NOMO-1 (cell line): ENCODE data around the gene LST1.
"Not testable (repeated sequence)": the region's sequence is repeated elsewhere in the genome, so short reads cannot be mapped to it uniquely, and the experiment has no call there.

Experiments used
- DNase-seq, 2 experiments: peaks; one replicate each; lab custom pipeline; 2025; ENCODE audit not compliant: unreplicated experiment in 2 of 2; lab: John Stamatoyannopoulos, UW

Gene LST1

DNA sequence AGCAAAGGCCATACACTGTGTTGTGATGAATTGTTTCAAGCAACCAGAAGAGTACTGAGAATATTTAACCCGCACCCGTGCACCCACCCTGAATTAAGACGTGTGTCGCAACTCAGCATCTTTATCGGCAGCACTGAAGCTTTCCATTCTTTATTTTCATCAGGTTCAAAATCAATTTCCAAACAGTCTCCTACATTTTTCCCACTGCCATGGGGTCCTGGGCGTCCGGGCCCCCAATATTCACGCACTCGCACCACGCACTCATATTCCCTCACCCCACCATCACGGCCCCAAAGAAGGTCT, 5.7 kb upstream of the LST1 start:
- no peak for DNase-seq

DNA sequence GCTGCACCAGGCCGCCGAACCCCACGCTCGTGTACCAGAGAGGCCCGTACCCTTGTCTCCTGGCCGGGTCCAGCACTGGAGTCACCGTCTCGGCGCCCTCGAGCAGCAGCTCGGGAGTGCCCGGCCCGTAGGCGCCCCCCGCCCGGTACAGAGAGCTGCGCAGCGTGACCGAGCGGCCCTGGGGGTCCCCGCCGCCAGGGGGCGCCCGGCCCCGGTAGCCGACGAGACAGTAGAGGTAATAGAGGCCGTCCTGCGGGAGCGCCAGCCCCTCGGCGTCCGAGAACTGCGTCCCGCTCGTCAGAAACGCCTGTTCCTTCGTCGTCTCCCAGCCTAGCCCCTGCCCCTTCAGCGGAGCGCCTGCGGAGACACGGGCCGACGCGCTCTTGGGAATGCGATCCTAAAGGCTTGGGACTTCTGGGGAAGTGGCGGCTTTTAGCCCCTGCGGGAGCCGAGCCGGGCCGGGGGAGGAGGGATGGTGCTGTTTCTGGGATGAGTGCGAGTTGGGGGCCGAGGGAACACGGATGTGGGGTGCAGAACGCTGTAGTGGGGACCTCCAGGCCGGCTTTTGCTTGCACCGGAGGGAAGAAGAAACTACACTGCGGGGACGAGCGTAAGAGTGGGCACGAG, 5.2 kb upstream of the LST1 start:
- DNase-seq = peak; percentile 76 to 92

DNA sequence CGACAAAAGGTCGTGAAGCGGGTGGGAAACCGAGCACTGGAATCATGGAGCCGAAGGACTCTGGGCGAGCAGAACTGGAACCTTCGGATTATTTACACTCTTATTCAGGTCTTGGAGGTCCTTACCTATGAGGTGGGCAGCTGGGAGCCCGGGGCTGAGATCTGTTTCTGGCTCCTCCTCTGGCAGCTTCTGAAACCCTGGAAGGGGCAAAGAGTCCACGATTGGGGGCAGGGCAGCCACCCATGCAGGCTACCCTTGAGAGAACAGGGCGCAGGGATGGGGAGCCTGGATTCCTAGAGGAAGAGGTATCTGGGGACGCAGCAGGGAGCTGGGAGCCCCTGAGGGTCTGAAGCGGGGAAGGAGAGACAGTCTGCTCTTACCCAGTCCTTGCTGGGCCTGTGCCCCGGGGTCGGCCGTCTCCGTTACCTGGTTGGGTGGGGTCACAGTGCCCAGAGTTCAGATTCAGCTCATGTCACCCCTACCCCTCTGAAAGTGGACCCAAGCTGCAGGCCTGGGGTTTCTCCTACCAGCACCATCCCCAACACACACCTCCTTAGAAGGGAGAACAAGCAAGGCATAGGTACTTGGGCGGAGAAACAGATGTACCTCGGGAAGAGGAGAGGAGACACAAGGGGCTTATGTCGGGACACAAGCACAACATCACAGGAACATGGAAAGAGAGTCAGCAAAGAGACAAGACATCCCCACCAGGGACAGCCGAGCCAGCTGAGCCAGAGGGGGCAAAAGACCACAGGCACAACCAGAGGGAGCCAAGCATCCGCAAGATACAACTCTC, 4.4 kb upstream of the LST1 start:
- DNase-seq = no peak

DNA sequence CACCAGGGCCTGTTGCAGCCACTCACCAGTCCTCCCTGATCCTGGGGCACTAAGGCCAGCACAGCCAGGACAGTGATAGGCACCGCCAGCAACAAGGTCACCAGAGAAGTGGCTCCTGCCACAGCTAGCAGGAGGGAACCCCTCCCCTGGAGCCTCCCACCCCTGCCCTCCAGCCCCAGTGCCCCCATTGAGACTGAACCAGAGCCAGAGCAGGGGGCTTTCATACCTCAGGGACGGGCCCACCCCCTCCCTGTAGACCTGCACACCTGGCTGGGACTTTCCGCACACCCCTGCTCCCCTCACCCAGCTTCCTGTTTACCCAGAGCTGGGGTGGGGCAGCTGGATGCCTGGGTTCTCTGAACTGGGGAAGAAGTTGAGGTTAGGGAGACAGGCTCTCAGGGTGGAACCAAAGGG, 3.8 kb upstream of the LST1 start, which contains the start of gene LTB:
Gene LTB (minus strand): TSS at position 195 of the 414 bp plus-strand sequence. CDS start 7 bp downstream, at position 188.
- DNase-seq = no peak

DNA sequence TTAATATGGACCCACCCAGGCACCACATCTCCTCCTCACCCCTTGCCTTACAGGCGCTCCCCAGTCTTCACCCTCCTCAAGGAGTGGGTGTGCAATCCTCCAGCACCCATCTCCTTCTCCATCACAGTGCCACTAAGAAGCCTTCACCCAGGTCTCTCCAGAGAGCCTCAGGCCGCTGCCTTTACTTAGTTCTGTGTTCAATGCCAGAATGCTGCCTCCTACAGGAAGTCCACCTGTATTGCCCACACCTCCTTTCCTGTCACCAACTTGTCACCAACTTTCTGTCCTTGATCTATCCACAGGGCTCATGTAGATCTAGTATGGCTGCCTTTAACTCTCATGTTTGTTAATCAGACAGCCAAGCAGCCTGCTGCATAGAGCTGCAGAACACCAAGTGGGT, 586 bp upstream of the LST1 start:
- DNase-seq = peak; percentile 59 to 62

DNA sequence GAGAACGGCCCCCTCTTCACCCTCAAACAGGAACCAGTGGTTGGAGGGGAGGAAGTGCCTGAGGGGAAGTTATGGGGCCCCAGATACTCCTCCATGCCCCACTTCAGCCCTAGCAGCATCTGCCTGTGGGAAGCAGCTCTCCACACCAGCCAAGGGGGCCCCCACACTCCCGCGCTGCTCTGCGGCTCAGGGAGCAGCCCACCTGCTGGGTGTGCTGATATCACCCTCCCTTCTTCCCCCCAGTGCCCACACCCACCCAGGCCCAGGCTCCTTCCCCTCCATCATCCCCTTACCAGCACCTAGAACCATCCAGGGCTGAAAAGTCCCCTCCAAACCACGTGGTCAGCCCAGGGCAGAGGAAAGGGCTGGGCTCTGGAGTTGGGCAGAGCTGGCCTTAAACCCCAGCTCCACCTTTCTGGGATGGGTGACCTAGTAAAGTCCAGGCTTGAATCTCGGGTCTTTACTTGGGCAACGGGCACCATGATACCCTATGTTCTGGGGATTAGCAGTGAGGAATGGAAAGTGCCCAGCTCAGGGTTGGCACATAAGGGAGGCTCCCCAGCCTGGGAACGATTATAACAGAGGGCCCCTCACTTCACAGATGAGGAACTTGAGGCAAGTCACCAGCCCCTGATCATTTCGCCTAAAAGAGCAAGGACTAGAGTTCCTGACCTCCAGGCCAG, 663 bp downstream of the LST1 start:
- DNase-seq = peak; percentile 88 to 90

DNA sequence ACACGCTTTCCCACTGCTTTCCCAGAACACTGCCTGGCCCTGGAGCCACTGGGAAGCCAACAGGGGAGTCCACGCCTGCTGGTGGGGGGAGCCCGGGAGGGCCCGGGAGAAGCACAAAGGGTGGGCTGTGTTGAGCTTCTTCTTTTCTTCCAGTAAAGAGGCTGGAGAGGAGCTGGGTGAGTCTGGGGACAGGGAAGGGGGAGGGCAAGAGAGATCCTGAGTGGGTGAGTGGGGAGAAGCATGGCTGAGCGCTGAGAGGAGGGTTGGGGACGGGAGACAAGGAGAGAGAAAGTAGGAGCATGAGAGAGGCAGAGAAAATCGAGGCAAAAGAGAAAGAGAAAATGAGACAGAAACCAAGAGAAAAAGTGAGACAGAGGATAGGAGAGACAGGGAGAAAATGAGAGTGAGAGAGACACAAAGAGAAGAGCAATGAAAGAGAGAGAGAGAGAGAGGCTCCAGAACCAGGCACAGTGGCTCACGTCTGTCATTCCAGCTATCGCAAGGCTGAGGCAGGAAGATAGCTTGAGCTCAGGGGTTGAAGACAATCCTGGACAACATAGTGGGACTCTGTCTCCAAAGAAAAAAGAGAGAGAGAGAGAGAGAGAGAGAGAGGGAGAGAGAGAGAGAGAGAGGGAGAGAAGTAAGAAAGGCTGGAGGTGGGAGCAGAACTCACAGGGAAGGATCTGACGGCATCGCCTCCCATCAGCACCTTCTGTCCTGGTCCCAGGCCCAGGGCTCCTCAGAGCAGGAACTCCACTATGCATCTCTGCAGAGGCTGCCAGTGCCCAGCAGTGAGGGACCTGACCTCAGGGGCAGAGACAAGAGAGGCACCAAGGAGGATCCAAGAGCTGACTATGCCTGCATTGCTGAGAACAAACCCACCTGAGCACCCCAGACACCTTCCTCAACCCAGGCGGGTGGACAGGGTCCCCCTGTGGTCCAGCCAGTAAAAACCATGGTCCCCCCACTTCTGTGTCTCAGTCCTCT, 2.0 kb downstream of the LST1 start:
- DNase-seq = no peak

DNA sequence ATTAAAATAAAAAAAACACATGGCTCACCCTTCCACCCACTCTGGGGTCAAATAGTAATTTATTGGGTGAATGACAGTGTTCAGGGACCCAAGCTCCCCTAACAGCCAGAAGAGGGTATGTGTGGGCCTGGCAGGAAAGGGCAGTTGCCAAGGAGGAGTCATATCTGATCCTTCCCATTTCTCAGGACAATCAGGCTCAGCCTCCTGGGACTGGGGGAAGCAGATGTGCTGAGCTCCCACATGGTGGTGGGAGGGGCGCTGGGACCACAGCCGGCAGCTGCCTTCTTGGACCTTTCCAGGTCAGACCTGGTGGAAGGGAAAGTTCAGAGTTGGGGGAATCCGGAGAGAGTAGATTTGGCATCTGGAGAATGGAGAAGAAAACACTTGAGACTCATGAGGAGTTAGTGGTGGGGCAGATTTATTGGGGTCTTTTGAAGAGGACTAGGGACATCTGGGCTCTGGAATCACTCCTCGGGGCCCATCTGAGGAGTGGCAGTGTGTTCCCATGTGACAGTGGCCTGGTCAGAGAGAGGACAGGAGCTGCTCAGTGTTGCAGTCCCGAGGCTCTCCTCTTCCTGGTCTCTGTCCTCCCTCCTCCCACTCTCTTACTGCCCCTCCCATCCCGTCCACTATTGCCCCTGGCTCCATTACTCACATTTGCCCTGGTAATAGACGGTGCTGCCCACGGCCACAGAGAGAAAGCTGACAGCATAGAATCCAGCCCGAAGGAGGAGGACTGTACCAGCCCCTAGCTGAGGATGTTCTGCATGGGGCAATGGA, 3.0 kb downstream of the LST1 start:
- no peak for DNase-seq

DNA sequence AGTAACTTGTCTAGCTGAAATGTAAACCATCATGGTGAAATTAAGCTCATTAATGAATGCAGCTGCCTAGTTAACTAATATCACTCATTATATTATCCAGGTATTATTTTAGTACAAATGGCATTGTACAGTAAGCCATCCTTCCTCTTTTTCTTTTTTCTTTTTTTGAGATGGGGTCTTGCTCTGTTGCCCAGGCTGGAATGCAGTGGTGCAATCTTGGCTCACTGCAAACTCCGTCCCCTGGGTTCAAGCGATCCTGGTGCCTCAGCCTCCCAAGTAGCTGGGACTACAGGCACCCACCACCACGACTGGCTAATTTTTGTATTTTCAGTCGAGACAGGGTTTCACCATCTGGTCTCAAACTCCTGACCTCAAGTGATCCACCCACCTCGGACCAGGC, 4.6 kb downstream of the LST1 start:
- DNase-seq = not testable (repeated sequence)

DNA sequence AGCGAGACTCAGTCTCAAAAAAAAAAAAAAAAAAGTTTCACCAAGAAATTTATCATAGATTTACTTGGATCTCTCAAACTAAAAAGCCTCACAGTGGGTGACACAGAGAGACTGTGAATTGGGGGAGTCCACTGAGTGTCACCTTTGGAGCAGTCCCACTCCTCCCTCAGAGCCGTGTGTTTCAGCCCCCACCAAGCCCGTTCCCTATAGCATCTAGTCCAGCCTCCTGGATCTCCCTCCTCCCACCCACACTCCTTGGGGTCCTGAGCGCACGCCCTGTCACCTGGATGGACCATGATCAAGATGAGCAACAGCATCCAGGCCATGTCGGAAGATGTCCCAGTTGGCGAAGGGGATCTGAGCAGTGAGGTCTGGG, 6.3 kb downstream of the LST1 start:
- no peak for DNase-seq

DNA sequence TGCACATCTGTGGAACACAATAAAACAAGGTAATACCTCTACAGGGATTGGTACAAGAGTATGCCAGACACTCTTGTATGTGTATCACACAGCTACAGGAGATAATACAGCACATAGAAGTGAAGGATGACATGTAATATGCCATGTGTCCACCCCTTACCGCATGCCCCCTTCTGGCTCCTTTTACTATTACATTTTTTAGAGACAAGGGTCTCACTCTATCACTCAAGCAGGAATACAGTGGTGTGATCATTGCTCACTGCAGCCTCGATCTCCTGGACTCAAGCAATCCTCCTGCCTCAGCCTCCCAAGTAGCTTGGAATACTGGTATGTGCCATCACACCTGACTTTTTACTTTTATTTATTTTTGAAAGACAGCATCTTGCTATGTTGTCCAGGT, 10.9 kb downstream of the LST1 start:
- peak; percentile 70 to 80 for DNase-seq

DNA sequence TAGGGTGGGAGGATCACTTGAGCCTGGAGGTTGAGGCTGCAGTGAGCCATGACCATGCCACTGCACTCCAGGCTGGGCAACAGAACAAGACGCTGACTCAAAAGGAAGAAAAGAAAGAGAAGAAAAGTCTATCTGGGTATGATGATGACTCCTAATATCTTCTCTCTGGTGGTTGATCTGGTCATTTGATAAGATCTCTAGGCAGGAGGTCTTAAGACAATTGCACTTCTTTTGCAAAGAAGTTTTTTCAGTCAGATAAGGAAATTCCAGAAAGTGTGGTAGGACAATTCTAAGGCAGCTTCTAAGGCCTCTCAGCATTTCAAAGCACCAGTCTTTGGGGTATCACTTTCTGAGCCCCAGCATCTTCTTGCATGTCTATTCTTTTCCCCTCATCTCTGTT, 21.2 kb downstream of the LST1 start:
- DNase-seq = no peak

DNA sequence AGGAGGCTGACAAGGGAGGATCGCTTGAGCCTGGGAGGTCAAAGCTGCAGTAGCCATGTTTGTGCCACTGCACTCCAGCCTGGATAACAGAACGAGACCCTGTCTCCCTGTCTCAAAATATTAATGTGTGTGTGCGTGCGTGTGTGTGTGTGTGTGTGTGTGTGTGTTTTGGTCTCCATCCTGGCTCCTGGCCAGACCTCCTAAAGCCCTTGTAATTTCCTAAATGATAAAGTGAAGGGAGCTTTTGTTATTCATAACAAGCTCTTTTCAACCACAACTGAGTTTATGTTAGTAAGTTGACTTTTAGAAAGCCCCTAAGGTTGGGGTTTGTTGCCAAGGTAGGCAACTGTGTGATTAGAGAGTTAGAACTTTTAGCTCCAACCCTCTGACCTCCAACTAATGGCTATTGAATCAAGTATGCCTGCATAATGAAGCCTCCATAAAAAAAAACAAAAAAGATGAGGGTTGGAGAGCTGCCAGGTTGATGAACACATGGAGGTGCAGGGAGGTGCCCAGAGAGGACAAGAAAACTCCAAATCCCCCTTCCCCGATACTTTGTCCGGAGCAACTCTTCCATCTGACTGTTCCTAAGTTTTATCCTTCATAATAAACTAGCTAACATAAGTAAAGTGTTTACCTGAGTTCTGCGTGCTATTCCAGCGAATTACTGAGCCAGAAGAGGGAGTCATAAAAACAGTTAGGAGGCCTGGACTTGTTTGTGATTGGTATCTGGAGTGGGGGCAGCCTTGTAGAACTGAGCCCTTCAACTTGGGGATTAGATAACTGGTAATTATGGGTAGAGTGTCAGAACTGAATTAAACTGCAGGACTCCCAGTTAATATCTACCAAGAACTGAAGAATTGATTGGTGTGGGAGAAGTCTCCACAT, 23.7 kb downstream of the LST1 start:
- no peak for DNase-seq

DNA sequence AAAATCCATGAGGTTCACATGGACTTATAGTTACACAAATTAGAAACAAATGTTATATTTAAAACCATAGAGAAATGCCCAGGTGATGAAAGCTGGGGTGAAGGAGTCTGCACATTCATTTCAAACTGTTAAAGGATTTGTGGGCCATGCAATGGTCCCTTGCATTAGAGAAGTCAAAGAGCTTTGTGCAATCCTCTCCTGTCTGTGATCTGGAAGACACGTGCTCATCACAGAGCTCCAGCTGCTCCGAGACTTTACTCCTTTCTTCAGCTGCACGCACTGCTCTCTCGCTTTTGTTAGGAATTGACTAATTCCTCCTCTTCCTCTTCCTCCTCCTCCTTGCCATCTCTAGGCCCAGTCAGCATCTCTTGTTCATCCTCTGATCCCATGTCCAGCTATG, 24.9 kb downstream of the LST1 start:
- no peak for DNase-seq

DNA sequence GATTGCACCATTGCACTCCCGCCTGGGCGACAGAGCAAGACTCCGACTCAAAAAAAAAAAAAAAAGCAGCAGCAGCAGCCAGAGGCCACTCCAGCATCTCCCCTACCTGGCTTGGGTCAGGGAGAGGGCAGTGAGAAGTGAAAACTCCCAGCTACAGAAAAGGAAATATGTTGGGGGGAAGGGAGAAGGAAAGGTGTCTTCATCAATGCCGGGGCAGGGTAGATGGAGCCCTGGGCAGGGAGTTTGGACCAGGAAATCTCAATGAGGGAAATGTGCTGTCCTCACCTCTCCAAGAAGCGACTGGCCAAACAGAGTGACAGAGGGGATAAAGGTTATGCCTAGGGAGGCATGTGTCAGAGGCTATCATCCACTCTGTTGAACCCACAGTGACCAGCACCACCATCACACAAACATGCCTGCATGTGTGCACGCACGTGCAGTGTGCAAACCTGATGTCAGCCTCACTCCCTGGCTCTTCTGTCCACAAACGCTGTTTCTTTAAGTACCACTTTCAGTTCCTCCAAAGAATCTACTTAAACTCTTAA, 28.1 kb downstream of the LST1 start:
- peak; percentile 47 to 67 for DNase-seq

DNA sequence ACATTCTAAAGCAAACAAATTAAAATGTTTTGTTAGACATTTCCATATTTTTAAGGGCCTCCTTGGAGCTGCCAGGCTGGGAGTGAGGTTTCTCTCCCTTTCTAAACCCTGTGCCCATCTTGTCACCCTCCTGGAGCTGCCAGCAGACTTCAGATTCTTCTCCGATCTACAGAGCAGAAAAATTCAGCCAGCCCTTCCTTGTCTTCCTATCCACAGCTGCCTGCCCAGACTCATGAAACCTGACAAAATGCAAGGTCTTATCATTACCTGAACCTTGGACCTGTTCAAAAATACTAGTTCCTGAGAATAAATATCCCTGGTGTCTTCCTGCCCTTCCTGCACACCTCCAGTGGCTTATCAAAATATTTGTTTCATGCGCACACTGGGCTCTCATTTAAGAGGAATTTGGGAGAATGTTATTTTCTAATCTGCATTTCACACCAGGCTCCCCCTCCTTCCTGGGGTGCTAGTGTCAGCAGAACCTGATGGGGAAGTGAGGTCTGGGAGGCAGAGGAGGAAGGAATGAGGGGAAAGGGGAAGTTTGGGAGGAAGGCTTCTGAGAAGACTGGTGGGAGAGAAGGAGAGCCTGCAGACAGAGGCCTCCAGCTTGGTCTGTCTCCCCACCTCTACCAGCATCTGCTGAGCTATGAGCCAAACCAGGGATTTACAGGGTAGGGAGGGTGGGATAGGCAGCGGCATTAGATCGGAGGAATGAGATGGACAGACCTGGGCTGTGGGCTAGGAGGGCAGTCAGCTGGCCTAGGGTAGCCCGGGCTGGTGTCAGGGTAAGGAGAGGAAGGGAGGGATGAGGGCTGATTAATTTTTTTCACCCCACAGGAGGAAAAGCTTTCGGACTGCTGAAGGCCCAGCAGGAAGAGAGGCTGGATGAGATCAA, 28.9 kb downstream of the LST1 start, which contains the start of gene AIF1:
Gene AIF1 (plus strand): TSS at position 551 of the 895 bp plus-strand sequence. CDS start 96 bp downstream, at position 647.
- peak in 1 of 2 experiments; percentile 67 for DNase-seq

DNA sequence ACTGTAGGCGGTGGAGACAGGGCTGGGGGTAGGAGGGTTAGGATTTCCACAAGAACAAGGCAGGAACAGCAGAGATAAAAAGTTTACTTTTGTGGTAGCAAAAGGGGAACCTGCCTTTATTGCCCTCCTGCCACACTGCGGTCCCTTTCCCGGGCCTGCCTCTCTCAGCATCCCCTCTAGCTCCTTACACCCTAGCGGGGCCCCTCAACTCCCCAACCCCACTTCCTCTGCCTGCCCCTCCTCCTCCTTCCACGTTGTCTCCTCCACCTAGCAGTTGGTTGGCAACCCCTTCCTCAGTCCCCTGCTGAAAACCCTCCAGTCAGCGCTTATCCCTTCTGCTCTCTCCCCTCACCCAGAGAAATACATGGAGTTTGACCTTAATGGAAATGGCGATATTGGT, 29.7 kb downstream of the LST1 start:
- peak; percentile 91 to 92 for DNase-seq

DNA sequence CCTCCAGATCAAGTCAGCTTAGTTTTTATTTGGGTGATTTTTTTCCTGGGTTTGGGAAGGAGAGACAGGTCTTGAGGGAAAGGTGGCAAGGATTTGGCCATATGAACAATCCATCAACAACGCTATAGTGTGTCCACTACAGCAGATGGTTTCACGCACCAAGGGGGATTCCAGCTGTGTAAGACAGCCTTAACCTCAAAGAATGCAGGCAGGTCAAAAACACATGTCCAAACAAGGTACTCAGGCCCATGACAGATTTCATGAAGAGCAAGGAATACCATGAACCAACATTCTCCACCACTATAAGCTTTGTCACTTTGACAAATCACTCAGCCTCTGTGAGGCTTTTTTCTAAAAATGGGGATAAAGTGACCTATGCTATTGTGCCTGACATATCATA, 30.9 kb downstream of the LST1 start:
- no peak for DNase-seq
